ENCODE data around the gene DNAH7. TPM values are rescaled to one million over a fixed set of nuclear protein-coding genes. Genes with fewer than 3 reads are reported as not detected.

The DNAH7 gene
- total and polyA plus RNA-seq, 10 of the 15 experiments (the other 5 are each of a cell fraction or from before 2014, with no cell fraction given) = 0.05 to 0.61 (median 0.16) TPM

GRCh38 chr2:195863121-195863520 lies 205.5 kb downstream of the DNAH7 start (continued):
- TF ChIP-seq PAX8 (IDR thresholded peaks at IDR 0.05) (no peak), HDAC6 (IDR thresholded peaks at IDR 0.05; ENCODE audit: unreplicated experiment) (no peak), SPI1 (IDR thresholded peaks at IDR 0.05; ENCODE audit: borderline replicate concordance, insufficient read depth, low read depth, low read length) (no peak), POU2F2 (IDR thresholded peaks at IDR 0.05; ENCODE audit: borderline replicate concordance, low read depth, low read length) (no peak), BRCA1 (IDR thresholded peaks at IDR 0.05; ENCODE audit: low read depth, low read length) (no peak), ZNF217 (IDR thresholded peaks at IDR 0.05) (no peak), HDAC2 (IDR thresholded peaks at IDR 0.05) (no peak)

- no peaks in the 10 kb centered on the region for H3K79me2 ChIP-seq (ENCODE audit: control insufficient read depth, insufficient read depth, low read length)
- in situ Hi-C loops (cut with MboI) (no loop called here), intact Hi-C loops (cut with micrococcal nuclease; ENCODE audit: unreplicated experiment) (no loop called here)
- H3K4me1 ChIP-seq (ENCODE audit: control insufficient read depth, insufficient read depth, low read length) = no peaks in the 10 kb centered on the region
- ChIA-PET CTCF (interaction anchor here (0.7 kb wide), 1 partner anchor 164 kb away, joined by 3 read pairs; no protein-coding TSS in a partner anchor), SMC1A (ENCODE audit: uncharacterized antibody, unreplicated experiment) (no interaction called here), POLR2A (no interaction called here), RAD21 (ENCODE audit: unreplicated experiment) (no interaction called here)
- no peak overlapping the region for H2AFZ ChIP-seq (ENCODE audit: control insufficient read depth, low read depth, low read length)
- H4K20me1 ChIP-seq (ENCODE audit: control insufficient read depth, insufficient read depth) = no peaks in the 10 kb centered on the region
- H3K4me2 ChIP-seq (ENCODE audit: control insufficient read depth, insufficient read depth) = no peak overlapping the region
- no peaks in the 10 kb centered on the region for H3K9me3 ChIP-seq (replicated peaks; ENCODE audit: control insufficient read depth, insufficient read depth, low read length)
- 35% methylated on average over 5 of the region's 5 CpGs for WGBS (ENCODE audit: insufficient coverage, insufficient replicate concordance, low lambda C conversion rate, missing lambda C conversion rate)
- ATAC-seq (no peak), FAIRE-seq (no peak), DNase-seq (ENCODE audit: low read depth, low spot score) (no peak)
- no peaks in the 10 kb centered on the region for H3K27me3 ChIP-seq (replicated peaks in 1 of 2; ENCODE audit: control insufficient read depth in 2 of 2, insufficient read depth in 2 of 2, low read length in 1 of 2)
- H3K4me3 ChIP-seq = no peak overlapping the region
- H3K36me3 ChIP-seq (ENCODE audit: control insufficient read depth in 2 of 2, insufficient read depth in 2 of 2, low read length in 1 of 2) = no peaks in the 10 kb centered on the region
- H3K9ac ChIP-seq (ENCODE audit: control insufficient read depth, insufficient read depth, low read length) = no peak overlapping the region
- H3K27ac ChIP-seq (ENCODE audit: control insufficient read depth, insufficient read depth) = no peak overlapping the region
- TF ChIP-seq BCLAF1 (IDR thresholded peaks at IDR 0.05) = no peak
- no peak for TF ChIP-seq CHD1 (IDR thresholded peaks at IDR 0.05; ENCODE audit: low read depth, low read length)
- no peak for TF ChIP-seq NFXL1 (IDR thresholded peaks at IDR 0.05; ENCODE audit: borderline replicate concordance)
- TF ChIP-seq STAT1 (conservative IDR thresholded peaks at IDR 0.05) = no peak
- TF ChIP-seq CEBPB (IDR thresholded peaks at IDR 0.05; ENCODE audit: borderline replicate concordance in 1 of 2, low read depth in 2 of 2, low read length in 2 of 2) = no peak
- TF ChIP-seq FOXK2 (IDR thresholded peaks at IDR 0.05) = no peak
- TF ChIP-seq GABPA (IDR thresholded peaks at IDR 0.05; ENCODE audit: low read depth) = no peak
- no peak for TF ChIP-seq NRF1 (conservative IDR thresholded peaks at IDR 0.05; ENCODE audit: low read depth, low read length)
- no peak for TF ChIP-seq SRF (IDR thresholded peaks at IDR 0.05; ENCODE audit: low read depth in 2 of 2, low read length in 2 of 2)
- no peak for TF ChIP-seq IRF4 (IDR thresholded peaks at IDR 0.05; ENCODE audit: low read depth, low read length)
- no peak for TF ChIP-seq E2F8 (IDR thresholded peaks at IDR 0.05; ENCODE audit: low read depth, partially characterized antibody)
- TF ChIP-seq PBX3 (IDR thresholded peaks at IDR 0.05; ENCODE audit: insufficient replicate concordance, low read depth, low read length) = no peak
- no TSS peak for BruUV-seq (replicated peaks)
Measured at GRCh38 chr2:195861821-195862220, 206.8 kb downstream of the DNAH7 start.
